ENCODE results near the gene SLC16A8.

Gene SLC16A8

GRCh38 chr22:38029370-38029769, 54.6 kb downstream of the SLC16A8 start:
- no peak for DNase-seq (ENCODE audit: low read depth in 2 of 2)

- no peak for DNase-seq (ENCODE audit: low read depth in 2 of 2)
These were observed 55.4 kb downstream of the SLC16A8 start for GRCh38 chr22:38028344-38029130.
